Measurements from ENCODE around the gene TIMM22. TPM values are rescaled to one million over a fixed set of nuclear protein-coding genes. Genes with fewer than 3 reads are reported as not detected.

The TIMM22 gene
- total and polyA plus RNA-seq, 2 donors (not counting 1 experiment from before 2014, with no cell fraction given) = 4.1 to 9.5 TPM

DNA sequence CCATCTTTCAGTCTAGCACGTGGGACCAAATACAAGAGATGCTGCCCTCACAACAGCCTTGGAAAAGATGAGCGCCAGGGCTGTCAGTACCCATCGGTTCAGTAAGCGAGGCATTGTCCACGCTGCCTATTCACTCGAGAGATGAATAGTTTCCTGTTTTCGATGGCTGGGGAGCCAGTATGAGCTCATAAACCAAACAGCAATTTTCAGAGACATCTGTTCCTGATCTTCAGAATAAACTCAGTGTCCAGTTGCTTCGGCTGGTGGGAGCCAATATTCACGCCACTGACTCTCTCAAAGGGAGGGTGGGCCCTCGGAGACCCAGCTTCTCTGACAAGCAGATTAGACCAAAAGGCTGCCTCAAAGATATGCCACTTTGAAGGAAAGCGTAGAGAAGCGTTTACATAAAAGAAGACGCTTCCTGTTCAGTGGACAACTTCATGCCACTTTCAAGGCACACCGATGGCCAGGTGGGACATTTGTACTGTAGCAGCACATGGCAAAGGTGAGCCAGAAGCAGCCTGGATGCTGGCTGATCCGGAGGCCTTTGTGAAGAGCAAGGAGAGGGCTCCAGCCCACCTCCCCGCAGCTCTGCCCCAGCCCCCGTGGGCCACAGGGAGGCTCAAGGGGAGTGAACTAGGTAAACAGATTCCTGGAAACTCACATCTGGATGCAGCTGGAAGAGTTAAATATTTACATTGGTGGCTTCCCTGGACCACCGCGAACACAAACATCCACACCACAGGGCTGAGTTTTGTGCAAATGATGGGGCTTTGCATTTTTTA is 6.0 kb downstream of the TIMM22 start:
- ATAC-seq (ENCODE audit: low read depth) (no peak), DNase-seq (no peak)
- Histone ChIP-seq H3K9ac (ENCODE audit: low read length) (no peak overlapping the region), H3K27ac (ENCODE audit: low read length in 2 of 2) (no peak overlapping the region), H3K4me1 (ENCODE audit: control insufficient read depth in 2 of 2, insufficient read depth in 2 of 2, low read length in 2 of 2) (peaks cover 5 to 8% of the 10 kb centered on the region in 2 donors), H3K36me3 (replicated peaks in 1 of 2; ENCODE audit: control extremely low read depth in 1 of 2, control insufficient read depth in 1 of 2, extremely low read depth in 1 of 2, insufficient read depth in 2 of 2, low read length in 1 of 2) (peaks cover 7 to 72% of the 10 kb centered on the region in 2 experiments), H3K27me3 (replicated peaks in 1 of 4; ENCODE audit: control extremely low read depth in 1 of 4, control insufficient read depth in 3 of 4, insufficient read depth in 4 of 4, low read length in 3 of 4) (no peaks in the 10 kb centered on the region), H2AFZ (ENCODE audit: insufficient read depth, low read depth, low read length, poor library complexity, severe bottlenecking) (no peak overlapping the region), H3K79me2 (ENCODE audit: control insufficient read depth, insufficient read depth, low read length) (peaks cover 6% of the 10 kb centered on the region), H3K4me3 (ENCODE audit: control extremely low read depth in 1 of 5, extremely low read depth in 1 of 5, insufficient read depth in 1 of 5, low read depth in 2 of 5, low read length in 4 of 5) (no peak overlapping the region), H3K9me3 (ENCODE audit: control extremely low read depth in 1 of 3, control insufficient read depth in 2 of 3, insufficient read depth in 1 of 3, low read length in 2 of 3) (no peaks in the 10 kb centered on the region), H3K4me2 (replicated peaks; ENCODE audit: low read depth, low read length, poor library complexity, severe bottlenecking) (no peak overlapping the region), H4K20me1 (ENCODE audit: control insufficient read depth, insufficient read depth, low read length, poor library complexity, severe bottlenecking) (peaks cover 27% of the 10 kb centered on the region)
- H3K4me1 Mint-ChIP-seq = peaks cover 11% of the 10 kb centered on the region
- intact Hi-C loops (cut with micrococcal nuclease) = no loop called here
- no peaks in the 10 kb centered on the region for H3K27me3 Mint-ChIP-seq
- POLR2A ChIA-PET = interaction anchor here (0.6 kb wide), 1 partner anchor 99 kb away, joined by 3 read pairs; no protein-coding TSS in a partner anchor
- TF ChIP-seq, protein P1, sequence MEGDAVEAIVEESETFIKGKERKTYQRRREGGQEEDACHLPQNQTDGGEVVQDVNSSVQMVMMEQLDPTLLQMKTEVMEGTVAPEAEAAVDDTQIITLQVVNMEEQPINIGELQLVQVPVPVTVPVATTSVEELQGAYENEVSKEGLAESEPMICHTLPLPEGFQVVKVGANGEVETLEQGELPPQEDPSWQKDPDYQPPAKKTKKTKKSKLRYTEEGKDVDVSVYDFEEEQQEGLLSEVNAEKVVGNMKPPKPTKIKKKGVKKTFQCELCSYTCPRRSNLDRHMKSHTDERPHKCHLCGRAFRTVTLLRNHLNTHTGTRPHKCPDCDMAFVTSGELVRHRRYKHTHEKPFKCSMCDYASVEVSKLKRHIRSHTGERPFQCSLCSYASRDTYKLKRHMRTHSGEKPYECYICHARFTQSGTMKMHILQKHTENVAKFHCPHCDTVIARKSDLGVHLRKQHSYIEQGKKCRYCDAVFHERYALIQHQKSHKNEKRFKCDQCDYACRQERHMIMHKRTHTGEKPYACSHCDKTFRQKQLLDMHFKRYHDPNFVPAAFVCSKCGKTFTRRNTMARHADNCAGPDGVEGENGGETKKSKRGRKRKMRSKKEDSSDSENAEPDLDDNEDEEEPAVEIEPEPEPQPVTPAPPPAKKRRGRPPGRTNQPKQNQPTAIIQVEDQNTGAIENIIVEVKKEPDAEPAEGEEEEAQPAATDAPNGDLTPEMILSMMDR (IDR thresholded peaks at IDR 0.05) = no peak
- TF ChIP-seq EZH2 (IDR thresholded peaks at IDR 0.05; ENCODE audit: borderline replicate concordance, insufficient read depth, low read depth, low read length, poor library complexity, severe bottlenecking) = no peak
- WGBS (ENCODE audit: insufficient coverage) = 87% methylated on average over 17 of the region's 19 CpGs
- H3K9me3 Mint-ChIP-seq (ENCODE audit: insufficient read depth) = no peaks in the 10 kb centered on the region
- H3K4me3 Mint-ChIP-seq = no peak overlapping the region
- no peak overlapping the region for H3K27ac Mint-ChIP-seq
- CTCF ChIA-PET = no interaction called here

- Histone ChIP-seq H3K27ac (ENCODE audit: low read length in 2 of 2) (no peak overlapping the region), H3K79me2 (ENCODE audit: control insufficient read depth, insufficient read depth, low read length) (peaks cover 1% of the 10 kb centered on the region), H3K4me3 (ENCODE audit: control extremely low read depth in 1 of 5, extremely low read depth in 1 of 5, insufficient read depth in 1 of 5, low read depth in 2 of 5, low read length in 4 of 5) (no peak overlapping the region), H3K4me1 (ENCODE audit: control insufficient read depth in 2 of 2, insufficient read depth in 2 of 2, low read length in 2 of 2) (peaks cover 0 to 1% of the 10 kb centered on the region in 2 donors), H4K20me1 (ENCODE audit: control insufficient read depth, insufficient read depth, low read length, poor library complexity, severe bottlenecking) (peaks cover 21% of the 10 kb centered on the region), H3K4me2 (replicated peaks; ENCODE audit: low read depth, low read length, poor library complexity, severe bottlenecking) (no peak overlapping the region), H2AFZ (ENCODE audit: insufficient read depth, low read depth, low read length, poor library complexity, severe bottlenecking) (no peak overlapping the region), H3K9me3 (ENCODE audit: control extremely low read depth in 1 of 3, control insufficient read depth in 2 of 3, insufficient read depth in 1 of 3, low read length in 2 of 3) (no peaks in the 10 kb centered on the region), H3K36me3 (replicated peaks in 1 of 2; ENCODE audit: control extremely low read depth in 1 of 2, control insufficient read depth in 1 of 2, extremely low read depth in 1 of 2, insufficient read depth in 2 of 2, low read length in 1 of 2) (peaks cover 7 to 76% of the 10 kb centered on the region in 2 experiments), H3K9ac (ENCODE audit: low read length) (no peak overlapping the region), H3K27me3 (replicated peaks in 1 of 4; ENCODE audit: control extremely low read depth in 1 of 4, control insufficient read depth in 3 of 4, insufficient read depth in 4 of 4, low read length in 3 of 4) (no peaks in the 10 kb centered on the region)
- no peak for TF ChIP-seq EZH2 (IDR thresholded peaks at IDR 0.05; ENCODE audit: borderline replicate concordance, insufficient read depth, low read depth, low read length, poor library complexity, severe bottlenecking)
- TF ChIP-seq, protein P1 (IDR thresholded peaks at IDR 0.05) = no peak
- no peak overlapping the region for H3K27ac Mint-ChIP-seq
- ChIA-PET POLR2A (no interaction called here), CTCF (no interaction called here)
- 100% methylated on average over 5 of the region's 5 CpGs for WGBS (ENCODE audit: insufficient coverage)
- ATAC-seq (ENCODE audit: low read depth) (no peak), DNase-seq (no peak)
- H3K4me1 Mint-ChIP-seq = peaks cover 5% of the 10 kb centered on the region
- no peaks in the 10 kb centered on the region for H3K9me3 Mint-ChIP-seq (ENCODE audit: insufficient read depth)
- intact Hi-C loops (cut with micrococcal nuclease) = no loop called here
- H3K27me3 Mint-ChIP-seq = no peaks in the 10 kb centered on the region
- H3K4me3 Mint-ChIP-seq = no peak overlapping the region
Measured at GRCh38 chr17:1003633-1003971, 6.7 kb downstream of the TIMM22 start.
